Liver (tissue), 3 donors: Measurements from ENCODE around the gene MBOAT1.

Experiments
- ATF3 ChIP-seq: IDR thresholded peaks from 2 replicates; pipeline ENCODE4 v1.6.1; 2016; ENCODE audit warnings: antibody characterized with exemption
- CTCF ChIP-seq: fragments of 150-350 bp; IDR thresholded peaks from 2 replicates; pipeline ENCODE4 v1.5.1; 2017; ENCODE audit warnings: improper control_type of control experiment, low read depth, low read length; ENCODE audit not compliant: missing input control
- EGR1 ChIP-seq, 2 donors: IDR thresholded peaks; 2 replicates each; pipeline ENCODE4 v1.6.1; 2016 to 2018; ENCODE audit warnings: antibody characterized with exemption in 2 of 2, low read depth in 2 of 2
- GABPA ChIP-seq, 2 donors: IDR thresholded peaks in 1 of 2; conservative IDR thresholded peaks in 1 of 2; 2 replicates each; pipeline ENCODE4 v1.6.1; 2016; ENCODE audit warnings: antibody characterized with exemption in 2 of 2, mild to moderate bottlenecking in 1 of 2, moderate library complexity in 1 of 2
- MAX ChIP-seq: IDR thresholded peaks from 2 replicates; pipeline ENCODE4 v1.6.1; 2016; ENCODE audit warnings: antibody characterized with exemption
- RAD21 ChIP-seq, 2 donors: IDR thresholded peaks; 2 replicates each; pipeline ENCODE4 v1.6.1; 2016; ENCODE audit warnings: antibody characterized with exemption in 2 of 2, mild to moderate bottlenecking in 2 of 2
- ZBTB33 ChIP-seq: IDR thresholded peaks from 2 replicates; pipeline ENCODE4 v1.6.1; 2016; ENCODE audit warnings: antibody characterized with exemption
- donor health status: healthy.
- donor health status: healthy.

- TF ChIP-seq RAD21 (IDR thresholded peaks at IDR 0.05) (no peak), ZBTB33 (no peak), CTCF (no peak), ATF3 (no peak), GABPA (IDR thresholded peaks at IDR 0.05 in 1 of 2, conservative IDR thresholded peaks at IDR 0.05 in 1 of 2) (no peak), EGR1 (IDR thresholded peaks at IDR 0.05; ENCODE audit: low read depth in 2 of 2) (no peak), MAX (no peak)
These were observed 92.8 kb downstream of the MBOAT1 start for GRCh38 chr6:20119485-20119884.
